SKM-1 (cell line): ENCODE results near the gene TUBA4A.

Experiments
- DNase-seq: peaks from one replicate; lab custom pipeline; 2025; ENCODE audit not compliant: unreplicated experiment; lab: John Stamatoyannopoulos, UW

The TUBA4A gene

GRCh38 chr2:219253753-219254589, at the start of gene TUBA4A:
TUBA4A (minus strand) TSS chr2:219253918; CDS start chr2:219253858, 60 bp downstream.
- DNase-seq = peak; percentile 56

- no peak for DNase-seq
These were observed 48.8 kb upstream of the TUBA4A start for GRCh38 chr2:219302412-219302968.

DNA sequence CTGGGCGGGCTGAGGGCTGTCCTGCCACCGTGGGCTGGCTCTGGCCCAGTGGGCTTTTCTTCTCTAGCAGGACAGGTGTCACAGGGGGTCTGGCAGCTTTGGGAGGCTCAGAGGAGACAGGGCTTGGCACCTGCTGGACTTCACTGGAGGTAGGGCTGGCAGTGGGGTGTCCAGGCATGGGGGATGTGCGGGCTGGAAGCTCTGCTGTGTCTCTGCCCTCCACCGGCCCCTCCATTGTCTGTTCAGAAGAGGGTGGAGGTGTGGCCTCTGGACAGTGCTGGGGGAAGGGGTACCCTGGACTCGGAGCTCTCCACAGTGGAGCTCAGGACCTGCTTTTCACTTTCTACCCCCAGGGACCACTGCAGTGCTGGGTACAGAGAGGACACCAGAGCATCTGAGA, 46.3 kb upstream of the TUBA4A start:
- DNase-seq = no peak

DNA sequence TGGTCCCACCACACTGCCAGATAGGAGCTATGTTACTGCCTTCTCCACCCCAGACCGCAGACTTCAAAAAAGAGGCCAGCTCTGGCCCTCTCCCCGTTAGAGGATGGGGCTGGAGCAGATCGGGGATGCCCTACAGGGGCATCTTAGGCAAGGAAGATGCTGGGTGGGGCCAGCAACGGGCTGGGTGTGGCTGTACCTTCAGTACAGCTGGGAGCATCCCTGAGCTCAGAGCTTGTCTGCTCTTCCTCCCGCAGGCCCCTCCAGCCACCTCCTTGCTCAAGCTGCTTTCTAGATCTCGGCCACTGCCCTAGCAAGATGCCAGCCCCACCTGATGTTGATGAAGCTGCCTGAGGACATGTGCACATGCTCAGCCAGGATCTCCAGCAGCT, 45.6 kb upstream of the TUBA4A start:
- DNase-seq = no peak

DNA sequence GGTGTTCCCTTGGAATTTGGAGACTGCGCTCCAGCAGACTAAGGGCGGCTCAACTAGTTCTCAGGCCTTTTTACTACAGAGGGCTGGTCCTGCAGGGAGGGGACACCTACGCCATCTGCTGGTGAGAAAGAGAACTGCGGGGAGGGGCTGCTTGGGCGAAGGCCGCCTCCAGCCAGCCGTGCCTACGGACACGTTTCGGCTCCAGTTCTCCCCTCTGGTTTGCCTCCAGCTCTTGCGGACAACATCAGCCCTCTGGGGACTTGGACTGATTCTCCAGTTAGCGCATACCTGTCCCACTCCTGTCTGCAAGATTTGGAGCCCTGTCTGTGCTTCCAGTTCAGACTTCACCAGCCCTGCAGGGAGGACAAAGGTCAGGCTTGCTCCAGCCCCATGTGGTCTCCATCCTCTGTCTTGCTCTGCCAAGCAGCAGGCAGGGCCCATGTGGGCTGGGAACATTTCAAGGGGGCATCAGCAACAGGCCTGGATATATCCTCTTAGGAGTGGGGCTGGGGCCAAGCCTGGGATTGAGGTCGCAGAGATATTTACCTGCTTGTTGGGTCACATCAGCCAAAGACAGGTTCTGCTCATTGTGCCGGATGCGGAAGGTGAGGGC, 45.1 kb upstream of the TUBA4A start:
- DNase-seq = peak; percentile 71

- DNase-seq = no peak
These were observed 44.2 kb upstream of the TUBA4A start for GRCh38 chr2:219297766-219298456.

DNA sequence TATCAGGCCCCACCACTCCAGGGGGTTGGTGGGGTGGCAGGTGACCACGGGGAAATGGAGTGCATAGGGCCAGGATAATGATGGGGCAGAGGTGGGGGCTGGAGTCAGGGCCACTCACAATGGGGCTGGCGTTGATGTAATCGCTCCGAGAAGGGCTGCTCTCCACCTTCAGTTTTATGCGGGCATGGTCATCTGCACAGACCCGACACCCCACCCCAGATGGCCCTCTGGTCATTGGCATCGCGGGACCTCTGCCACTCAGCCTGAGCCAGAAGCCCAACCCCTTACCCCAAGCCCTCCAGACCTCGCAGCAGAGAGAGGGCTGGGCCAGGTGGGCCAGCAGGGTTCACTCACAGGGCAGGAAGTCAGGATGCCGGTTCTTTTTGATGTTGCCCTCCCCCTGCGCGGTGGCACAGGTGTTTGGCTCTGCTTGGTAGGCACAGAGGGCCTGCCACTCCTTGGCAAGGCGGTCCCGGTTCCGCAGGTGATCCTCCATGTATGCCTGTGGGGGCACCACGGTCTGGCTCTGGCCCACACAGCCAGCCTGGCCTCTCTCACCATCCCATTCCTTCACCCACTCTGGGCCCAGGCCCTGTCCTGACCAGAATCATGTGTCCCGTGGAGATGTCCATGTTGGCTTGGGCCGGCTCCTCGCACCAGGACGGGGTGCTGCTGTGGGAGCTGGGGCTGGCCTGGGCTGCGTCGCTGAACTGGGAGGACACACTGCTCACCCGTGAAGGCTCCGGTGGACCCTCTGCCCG, 43.1 kb upstream of the TUBA4A start:
- DNase-seq = no peak

- no peak for DNase-seq
These were observed 42.4 kb upstream of the TUBA4A start for GRCh38 chr2:219296142-219296541.

GRCh38 chr2:219294356-219295351, 40.9 kb upstream of the TUBA4A start:
- DNase-seq = peak; percentile 74

- no peak for DNase-seq
These were observed 40.1 kb upstream of the TUBA4A start for GRCh38 chr2:219293736-219294231.

GRCh38 chr2:219292616-219293015, 38.9 kb upstream of the TUBA4A start:
- DNase-seq = no peak

DNA sequence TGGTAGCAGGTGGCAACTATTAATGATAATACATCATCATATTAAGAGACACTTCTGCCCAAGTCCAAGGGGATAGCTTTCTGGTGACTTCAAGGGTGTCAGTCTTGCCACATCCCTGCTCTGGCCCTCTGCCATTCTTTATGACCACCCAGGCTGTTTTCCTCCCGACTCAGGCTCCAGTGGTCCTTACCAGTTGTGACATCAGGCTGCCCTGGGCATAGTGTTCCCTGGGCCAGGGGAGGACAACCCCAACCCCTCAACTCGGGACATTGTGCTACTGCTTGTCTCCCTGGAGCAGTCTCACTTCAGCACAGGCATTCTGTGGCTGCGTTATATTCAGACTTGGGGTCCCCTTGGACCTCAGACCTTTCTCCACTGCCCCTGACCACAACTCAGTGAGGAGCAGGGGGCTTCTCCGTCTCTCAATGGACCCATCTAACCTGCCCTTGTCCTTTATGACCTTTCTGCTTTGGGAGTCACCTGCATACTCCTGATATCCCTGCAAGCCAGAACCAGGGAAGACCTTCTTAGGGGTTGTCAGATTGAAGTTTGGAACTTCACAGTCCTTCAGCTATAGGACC, 38.3 kb upstream of the TUBA4A start:
- DNase-seq = no peak

GRCh38 chr2:219291394-219291793, 37.7 kb upstream of the TUBA4A start:
- no peak for DNase-seq

DNA sequence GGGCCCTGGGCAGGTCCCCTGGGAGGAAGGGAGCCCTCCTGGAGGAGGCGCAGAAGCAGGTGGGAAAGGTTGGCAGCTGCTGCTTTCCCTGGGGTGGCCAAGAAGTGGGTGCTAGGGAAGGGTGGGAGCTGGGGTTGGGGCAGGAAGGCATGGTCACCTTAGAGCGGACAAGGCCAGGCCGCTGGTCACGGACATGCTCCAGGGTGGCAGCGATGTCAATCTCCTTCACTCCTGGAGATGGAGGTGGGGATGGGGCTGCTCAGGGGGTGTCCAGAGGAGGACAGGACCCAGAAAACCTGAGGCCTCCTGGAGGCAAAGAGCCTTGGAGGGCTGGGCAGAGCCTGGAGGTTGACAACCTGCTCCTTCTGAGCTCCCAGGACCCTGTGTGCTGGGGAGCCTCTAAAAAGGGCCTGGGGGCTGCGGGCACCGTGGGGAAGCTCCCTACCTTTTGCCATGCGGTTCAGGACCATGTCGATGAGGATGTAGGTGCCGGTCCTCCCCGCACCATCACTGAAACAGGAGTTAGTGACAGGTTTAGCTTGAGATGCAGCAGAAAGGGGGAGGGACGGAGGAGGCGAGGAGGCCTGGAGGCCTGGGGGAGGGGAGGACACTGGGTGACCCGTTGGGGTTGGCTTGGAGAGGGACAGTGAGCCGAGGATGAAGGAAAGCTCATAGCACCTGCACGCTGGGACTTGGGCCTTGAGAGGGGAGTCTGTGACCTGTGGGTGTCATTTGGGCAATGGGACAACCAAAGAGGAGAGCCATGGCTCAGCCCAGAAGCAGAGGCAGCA, 36.9 kb upstream of the TUBA4A start:
- no peak for DNase-seq

DNA sequence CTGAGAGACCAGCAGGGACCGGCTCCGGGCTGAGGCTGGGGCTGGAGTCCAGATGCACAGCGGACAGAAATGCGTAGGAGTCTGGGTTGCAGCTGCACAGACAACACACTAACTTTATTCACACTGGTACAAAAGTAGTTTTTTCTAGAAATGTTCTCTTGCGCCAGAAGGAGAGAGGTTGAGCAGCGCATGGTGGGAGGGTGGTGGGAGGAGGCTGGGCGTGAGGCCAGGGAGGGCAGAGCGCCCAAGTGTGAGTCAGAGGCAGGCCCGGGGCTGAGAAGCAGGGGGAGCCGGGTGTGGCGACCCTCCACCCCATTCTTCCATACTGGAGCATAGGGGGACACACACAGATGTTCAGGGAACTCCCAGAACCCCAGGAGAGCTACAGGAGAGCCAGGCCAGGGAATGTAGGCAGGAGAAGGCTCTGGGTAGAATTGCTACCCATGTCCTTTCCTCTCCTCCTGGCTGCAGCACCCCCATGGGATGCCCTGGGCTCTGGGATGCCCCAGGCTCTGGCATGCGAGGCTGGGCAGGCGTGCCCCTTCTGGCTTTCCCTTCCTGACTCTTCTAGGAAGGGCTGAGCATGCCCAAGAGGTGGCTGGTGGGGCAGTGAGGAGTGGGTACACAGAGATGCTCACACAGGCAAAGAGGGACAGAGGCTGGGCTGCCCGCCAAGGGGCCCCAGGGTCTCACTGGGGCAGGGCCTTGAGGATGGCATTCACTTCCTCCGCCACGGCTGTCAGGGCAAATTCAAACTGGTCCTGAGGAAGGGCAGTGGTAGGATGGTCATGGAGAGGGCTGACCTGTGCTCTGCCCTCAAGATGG, 36.0 kb upstream of the TUBA4A start:
- DNase-seq = no peak

DNA sequence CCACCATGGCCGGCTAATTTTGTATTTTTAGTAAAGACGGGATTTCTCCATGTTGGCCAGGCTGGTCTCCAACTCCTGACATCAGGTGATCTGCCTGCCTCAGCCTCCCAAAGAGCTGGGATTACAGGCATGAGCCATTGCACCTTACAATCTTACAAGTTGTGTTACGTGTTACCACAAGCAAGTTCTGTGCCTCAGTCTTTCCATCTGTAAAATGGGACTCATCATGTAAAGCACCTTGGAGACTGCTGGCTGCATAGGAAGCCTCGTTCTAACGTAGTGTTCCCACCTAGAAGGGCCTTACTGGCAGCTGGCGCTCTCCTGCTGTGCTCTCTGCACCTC, 35.4 kb upstream of the TUBA4A start:
- DNase-seq = no peak

DNA sequence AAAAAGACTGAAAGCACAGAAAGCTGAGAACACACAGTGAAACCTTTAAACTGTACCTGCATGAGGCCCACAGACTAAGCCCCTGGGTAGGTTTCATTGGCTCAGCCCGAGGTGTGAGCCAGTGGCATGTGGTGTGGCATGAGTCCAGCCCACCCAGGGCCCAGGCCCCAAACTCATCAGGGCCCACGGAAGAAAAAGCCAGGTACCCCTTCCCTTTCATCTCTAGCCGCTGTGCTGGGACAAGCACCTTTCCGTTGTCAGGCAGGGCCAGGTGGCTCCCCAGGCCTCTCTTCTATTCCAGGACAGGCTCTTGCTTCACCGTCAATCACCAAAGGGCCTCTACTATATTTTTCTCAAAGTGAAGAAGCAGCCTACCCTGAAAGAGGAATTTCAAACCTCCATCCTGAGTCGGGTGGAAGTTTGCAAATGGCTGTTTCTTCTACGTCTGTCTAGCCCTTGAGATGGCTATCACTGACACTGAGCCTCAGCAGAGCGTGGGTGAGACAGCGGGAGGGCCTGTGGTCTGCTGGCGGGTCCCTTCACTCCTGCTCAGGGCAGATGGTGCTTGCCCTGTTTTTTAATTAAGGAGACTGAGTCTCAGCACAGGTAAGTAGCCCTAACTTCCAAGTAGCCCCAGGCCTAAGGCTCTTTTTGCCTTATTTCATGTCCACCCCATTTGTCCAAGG, 34.0 kb upstream of the TUBA4A start:
- no peak for DNase-seq
